ENCODE measurements around the gene FMN1. TPM values are rescaled to one million over a fixed set of nuclear protein-coding genes. Genes with fewer than 3 reads are reported as not detected.

The FMN1 gene
- total and polyA plus RNA-seq, 2 of the 8 experiments (the other 6 are each of a cell fraction or from before 2014, with no cell fraction given) = 0.27 to 3.7 TPM

- H3K9me3 ChIP-seq (ENCODE audit: insufficient read depth in 2 of 2, low read depth in 1 of 2, low read length in 1 of 2) = no peaks in the 10 kb centered on the region
- no peak overlapping the region for H3K4ac ChIP-seq (replicated peaks; ENCODE audit: insufficient read length, low read depth, low read length)
- H2BK15ac ChIP-seq (ENCODE audit: low read length) = no peak overlapping the region
- H4K20me1 ChIP-seq (replicated peaks in 1 of 2; ENCODE audit: control insufficient read depth in 1 of 2, insufficient read depth in 2 of 2, low read length in 2 of 2) = no peaks in the 10 kb centered on the region
- H3K79me2 ChIP-seq (ENCODE audit: control insufficient read depth in 1 of 2, insufficient read depth in 2 of 2, low read length in 2 of 2) = no peaks in the 10 kb centered on the region
- no peak overlapping the region for H3K4me3 ChIP-seq (ENCODE audit: extremely low read depth in 1 of 4, insufficient read depth in 2 of 4, low read depth in 3 of 4, low read length in 4 of 4)
- no peaks in the 10 kb centered on the region for H3K36me3 ChIP-seq (ENCODE audit: control insufficient read depth in 2 of 4, insufficient read depth in 4 of 4, low read length in 3 of 4)
- H3K23ac ChIP-seq (ENCODE audit: insufficient read length) = no peak overlapping the region
- H4K5ac ChIP-seq (ENCODE audit: insufficient read length, low read depth, low read length) = no peak overlapping the region
- no peak overlapping the region for H2BK120ac ChIP-seq (replicated peaks; ENCODE audit: low read depth, low read length)
- no peak overlapping the region for H2BK5ac ChIP-seq (ENCODE audit: low read depth, low read length)
- no peak overlapping the region for H3K14ac ChIP-seq (ENCODE audit: insufficient read length)
- H3K18ac ChIP-seq (ENCODE audit: extremely low read depth, low read length) = no peak overlapping the region
- no peak overlapping the region for H3K27ac ChIP-seq (ENCODE audit: low read depth, low read length)
- no peaks in the 10 kb centered on the region for H3K79me1 ChIP-seq (ENCODE audit: low read depth, low read length)
- no peak overlapping the region for H4K91ac ChIP-seq (replicated peaks; ENCODE audit: insufficient read length, low read length)
- H3K23me2 ChIP-seq (ENCODE audit: low read depth, low read length) = no peaks in the 10 kb centered on the region; the same call in 1 of the 2 replicates
- no peak overlapping the region for H2AFZ ChIP-seq (ENCODE audit: low read length)
- no peak overlapping the region for H3K4me2 ChIP-seq (ENCODE audit: insufficient read depth in 1 of 2, low read depth in 2 of 2, low read length in 2 of 2)
- no peaks in the 10 kb centered on the region for H3K27me3 ChIP-seq (replicated peaks in 1 of 4; ENCODE audit: control insufficient read depth in 3 of 4, extremely low read depth in 1 of 4, insufficient read depth in 3 of 4, low read length in 3 of 4)
- WGBS, 2 experiments (ENCODE audit: extremely low coverage in 1 of 2, insufficient coverage in 1 of 2, insufficient read length in 1 of 2, insufficient replicate concordance in 2 of 2, low coverage in 1 of 2, low lambda C conversion rate in 2 of 2, missing lambda C conversion rate in 1 of 2) = 90% methylated on average over 4 of the region's 4 CpGs; no CpG with 5 or more reads in 1 of the 2 experiments
- H2BK12ac ChIP-seq (ENCODE audit: low read depth, low read length) = no peak overlapping the region
- no peak overlapping the region for H3K9ac ChIP-seq (replicated peaks in 1 of 4; ENCODE audit: extremely low read depth in 1 of 4, low read depth in 3 of 4, low read length in 3 of 4)
- no peak overlapping the region for H2AK5ac ChIP-seq (ENCODE audit: low read depth, low read length)
- FAIRE-seq (no peak), DNase-seq (ENCODE audit: low read depth in 1 of 2, low spot score in 2 of 2) (no peak)
- ChIA-PET CTCF (ENCODE audit: partially characterized antibody) (interaction anchor here (0.7 to 4.3 kb wide), 6 partner anchors 10 to 284 kb away, joined by 3 to 24 read pairs (median 8); no protein-coding TSS in a partner anchor), POLR2A (ENCODE audit: partially characterized antibody) (no interaction called here)
- H2BK20ac ChIP-seq (ENCODE audit: low read length) = no peak overlapping the region
- H3K56ac ChIP-seq (replicated peaks; ENCODE audit: insufficient read length, low read depth, low read length) = no peak overlapping the region
- no peaks in the 10 kb centered on the region for H3K4me1 ChIP-seq (replicated peaks in 1 of 4; ENCODE audit: control insufficient read depth in 3 of 4, insufficient read depth in 4 of 4, low read length in 3 of 4)
- H4K8ac ChIP-seq (ENCODE audit: extremely low read depth, insufficient read depth, low read length) = no peak overlapping the region
- TF ChIP-seq HDAC2 (IDR thresholded peaks at IDR 0.05; ENCODE audit: borderline replicate concordance in 1 of 2, low read depth in 2 of 2, low read length in 2 of 2) (no peak), CHD2 (IDR thresholded peaks at IDR 0.05; ENCODE audit: low read length) (no peak), SP1 (IDR thresholded peaks at IDR 0.05; ENCODE audit: low read depth, low read length) (no peak), ATF3 (IDR thresholded peaks at IDR 0.05; ENCODE audit: insufficient read depth, low read depth, low read length) (no peak), ASH2L (IDR thresholded peaks at IDR 0.05; ENCODE audit: low read length) (no peak), TBP (IDR thresholded peaks at IDR 0.05; ENCODE audit: low read depth, low read length) (no peak), SIX5 (IDR thresholded peaks at IDR 0.05; ENCODE audit: low read depth, low read length) (no peak), SIRT6 (IDR thresholded peaks at IDR 0.05; ENCODE audit: low read length) (no peak), GTF2F1 (IDR thresholded peaks at IDR 0.05; ENCODE audit: borderline replicate concordance, low read depth, low read length) (no peak), USF2 (IDR thresholded peaks at IDR 0.05; ENCODE audit: low read length) (no peak), SIN3A (conservative IDR thresholded peaks at IDR 0.05 in 1 of 2, IDR thresholded peaks at IDR 0.05 in 1 of 2; ENCODE audit: low read depth in 1 of 2, low read length in 2 of 2) (no peak)
These were observed 248.3 kb downstream of the FMN1 start for GRCh38 chr15:32946210-32946609.
